Tibial nerve (tissue), 4 donors: Measurements from ENCODE around the gene TMEM250. TPM values are rescaled to one million over a fixed set of nuclear protein-coding genes. Genes with fewer than 3 reads are reported as not detected.

Source experiments
- DNase-seq, 2 donors: peaks; one replicate each; pipeline ENCODE4 v3.0.0-alpha.2; 2019; ENCODE audit warnings: low spot score in 2 of 2
- H3K27ac ChIP-seq, 4 donors: fragments of 200-600 bp; sonication (generic) in 3 of 4; one replicate each; pipeline ENCODE4 v1.5.1; 2017 to 2019; ENCODE audit warnings: mild to moderate bottlenecking in 1 of 4
- H3K27me3 ChIP-seq, 2 donors: fragments of 200-600 bp; sonication (generic) in 1 of 2; one replicate each; pipeline versions ENCODE4 v1.5.1 to v1.6.0; 2017 to 2019
- H3K36me3 ChIP-seq, 3 donors: fragments of 200-600 bp; sonication (generic); one replicate each; pipeline ENCODE4 v1.5.1; 2018 to 2019
- H3K4me1 ChIP-seq, 4 donors: fragments of 200-600 bp; sonication (generic) in 3 of 4; one replicate each; pipeline ENCODE4 v1.5.1; 2017 to 2019
- H3K4me3 ChIP-seq, 4 donors: fragments of 200-600 bp; sonication (generic) in 3 of 4; one replicate each; pipeline ENCODE4 v1.5.1; 2017 to 2019; ENCODE audit warnings: mild to moderate bottlenecking in 1 of 4, moderate library complexity in 1 of 4
- H3K9me3 ChIP-seq, 4 donors: fragments of 200-600 bp; sonication (generic) in 3 of 4; one replicate each; pipeline ENCODE4 v1.5.1; 2017 to 2019
- CTCF ChIP-seq, 5 experiments: fragments of 200-600 bp in 3 of 5; fragments of 450-650 bp in 2 of 5; sonication (generic) in 3 of 5; IDR thresholded peaks; one replicate each; pipeline ENCODE4 v1.5.1; 2016 to 2019; ENCODE audit warnings: antibody characterized with exemption in 5 of 5, mild to moderate bottlenecking in 3 of 5, moderate library complexity in 2 of 5
- EP300 ChIP-seq, 2 donors: sonication (generic); formaldehyde crosslinking; IDR thresholded peaks; one replicate each; pipeline ENCODE4 v1.6.1; 2017; ENCODE audit warnings: antibody characterized with exemption in 2 of 2, mild to moderate bottlenecking in 1 of 2
- POLR2A ChIP-seq, 2 donors: fragments of 450-650 bp; IDR thresholded peaks; one replicate each; pipeline ENCODE4 v1.6.1; 2017; ENCODE audit warnings: antibody characterized with exemption in 2 of 2, mild to moderate bottlenecking in 2 of 2, moderate library complexity in 2 of 2
- WGBS, 2 donors: methylation state at CpG; one replicate each; pipeline ENCODE4 v1.1.5; 2018; 5-methylcytosine and 5-hydroxymethylcytosine counted together
- total RNA-seq, 4 donors: library from RNA; depleted of rRNA; stranded (reverse); fragments of >200 nt; gene quantifications; one replicate each; pipeline ENCODE4 v1.1.0, GENCODE V29; 2016

TMEM250 gene
- total RNA-seq, 4 donors from 2014 or later: 24.3 to 47.7 (median 26.6) TPM

- Histone ChIP-seq H3K4me1 (peaks cover 0 to 30% (median 5%) of the 10 kb centered on the region in 4 donors), H3K9me3 (no peaks in the 10 kb centered on the region), H3K27me3 (no peaks in the 10 kb centered on the region), H3K27ac (no peak overlapping the region), H3K36me3 (no peaks in the 10 kb centered on the region), H3K4me3 (no peak overlapping the region)
- 57 to 62% methylated on average over 15 of the region's 25 CpGs for WGBS, 2 donors
- DNase-seq: no peak
- TF ChIP-seq CTCF (IDR thresholded peaks at IDR 0.05) (no peak), POLR2A (IDR thresholded peaks at IDR 0.05) (no peak), EP300 (IDR thresholded peaks at IDR 0.05) (no peak)
These were observed 19.1 kb downstream of the TMEM250 start for GRCh38 chr9:136099542-136099941.

- TF ChIP-seq CTCF (IDR thresholded peaks at IDR 0.05): no peak
- no peak for TF ChIP-seq POLR2A (IDR thresholded peaks at IDR 0.05)
- no peak for TF ChIP-seq EP300 (IDR thresholded peaks at IDR 0.05)
- Histone ChIP-seq H3K27me3 (no peaks in the 10 kb centered on the region), H3K4me3 (no peak overlapping the region), H3K36me3 (no peaks in the 10 kb centered on the region), H3K4me1 (peaks cover 0 to 25% (median 5%) of the 10 kb centered on the region in 4 donors), H3K9me3 (no peaks in the 10 kb centered on the region), H3K27ac (no peak overlapping the region)
- WGBS, 2 donors: 63% methylated on average over 12 of the region's 14 CpGs
- DNase-seq: no peak
These were observed 19.8 kb downstream of the TMEM250 start for GRCh38 chr9:136098844-136099243.

GRCh38 chr9:136098210-136098609 lies 20.5 kb downstream of the TMEM250 start:
- Histone ChIP-seq H3K9me3 (no peaks in the 10 kb centered on the region), H3K36me3 (no peaks in the 10 kb centered on the region), H3K27ac (no peak overlapping the region), H3K4me1 (peaks cover 0 to 31% (median 5%) of the 10 kb centered on the region in 4 donors), H3K4me3 (no peak overlapping the region), H3K27me3 (no peaks in the 10 kb centered on the region)
- WGBS, 2 donors: 83 to 91% methylated on average over 11 of the region's 11 CpGs
- no peak for TF ChIP-seq POLR2A (IDR thresholded peaks at IDR 0.05)
- no peak for TF ChIP-seq EP300 (IDR thresholded peaks at IDR 0.05)
- no peak for TF ChIP-seq CTCF (IDR thresholded peaks at IDR 0.05)
- DNase-seq: no peak

DNA sequence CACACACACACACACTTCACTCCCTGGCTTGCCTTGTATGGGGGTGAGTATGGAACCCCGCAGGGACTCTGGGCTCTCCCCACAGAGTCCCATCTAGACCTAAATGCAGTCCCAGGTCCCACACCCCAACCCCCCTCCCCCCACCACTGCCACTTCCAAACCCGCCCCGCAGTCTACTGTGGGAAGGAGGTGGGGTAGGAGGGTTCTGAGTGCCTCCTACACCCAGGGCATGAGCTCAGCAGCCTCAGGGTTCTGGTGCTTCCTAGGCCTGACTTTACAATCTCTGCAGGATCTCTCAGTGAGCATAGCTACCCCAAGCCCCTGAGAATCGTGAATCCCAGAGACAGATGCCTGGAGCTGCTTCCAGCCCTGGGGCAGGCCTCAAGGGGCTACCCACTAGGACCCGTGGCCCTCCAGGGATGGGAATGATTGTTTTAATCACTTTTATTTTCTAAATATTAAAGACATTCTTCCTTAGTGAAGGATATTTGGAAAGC lies 22.1 kb downstream of the TMEM250 start:
- 77 to 81% methylated on average over 3 to 5 of the region's 5 CpGs for WGBS, 2 donors
- no peak overlapping the region for H3K4me3 ChIP-seq

More for the DNA sequence above, 22.1 kb downstream of the TMEM250 start:
- Histone ChIP-seq H3K9me3 (no peaks in the 10 kb centered on the region), H3K27ac (peak overlapping the region in 1 of 4 donors; percentile 91), H3K36me3 (peaks cover 0 to 5% (median 0%) of the 10 kb centered on the region in 3 donors), H3K4me1 (peaks cover 0 to 48% (median 20%) of the 10 kb centered on the region in 4 donors), H3K27me3 (no peaks in the 10 kb centered on the region)
- no peak for DNase-seq
- TF ChIP-seq POLR2A (IDR thresholded peaks at IDR 0.05) (no peak), CTCF (IDR thresholded peaks at IDR 0.05) (no peak), EP300 (IDR thresholded peaks at IDR 0.05) (no peak)
